GM12878 (cell line): Measurements from ENCODE around the gene UBXN6. TPM values are rescaled to one million over a fixed set of nuclear protein-coding genes. Genes with fewer than 3 reads are reported as not detected.

Experiments used
- ATAC-seq: fragments of 200-7000 bp; cut with Tn5 transposase; 3 replicates; pipeline ENCODE4 v1.9.1; 2020; ENCODE audit warnings: mild to moderate bottlenecking, moderate library complexity
- BruUV-seq: library from RNA; stranded (reverse); fragments of 400-500 nt; replicated peaks from 2 replicates; lab custom pipeline; 2021; lab: Mats Ljungman, UMichigan
- CTCF ChIA-PET: fragments of 300-600 bp; sonication (Branson Sonifier 250); formaldehyde crosslinking; extraction: SDS; loops from one replicate; lab custom pipeline; 2021; ENCODE audit warnings: inconsistent platforms; lab: Yijun Ruan, JAX
- POLR2A ChIA-PET: fragments of 350-600 bp; formaldehyde crosslinking; extraction: SDS; loops from one replicate; lab custom pipeline; 2021; ENCODE audit warnings: inconsistent platforms; lab: Charles Lee
- RAD21 ChIA-PET: fragments of 300-600 bp; sonication (Branson Sonifier 250); formaldehyde crosslinking; loops from one replicate; lab custom pipeline; 2023; ENCODE audit warnings: antibody characterized with exemption; ENCODE audit not compliant: unreplicated experiment; lab: Charles Lee
- SMC1A ChIA-PET: fragments of 300-600 bp; sonication (Branson Sonifier 250); formaldehyde crosslinking; loops from one replicate; lab custom pipeline; 2023; ENCODE audit not compliant: unreplicated experiment, uncharacterized antibody; lab: Charles Lee
- DNase-seq: peaks from one replicate; pipeline ENCODE4 v3.0.0-alpha.2; 2011; ENCODE audit warnings: low read depth, low spot score
- FAIRE-seq: peaks from 3 replicates; lab custom pipeline; 2011; peaks lifted over from hg19 to GRCh38; lab: Jason Lieb, UNC
- H2AFZ ChIP-seq: 2 replicates; pipeline ENCODE4 v1.6.0; 2011; ENCODE audit warnings: low read depth, low read length, control low read depth; ENCODE audit not compliant: control insufficient read depth
- H3K27ac ChIP-seq: 2 replicates; pipeline ENCODE4 v1.5.1; 2011; ENCODE audit warnings: control low read depth; ENCODE audit not compliant: control insufficient read depth, insufficient read depth
- H3K27me3 ChIP-seq, 2 experiments: replicated peaks in 1 of 2; 2 replicates each; pipeline versions ENCODE4 v1.6.0 to v1.6.1; 2011; ENCODE audit warnings: low read length in 1 of 2; ENCODE audit not compliant: control insufficient read depth in 2 of 2, insufficient read depth in 2 of 2
- H3K36me3 ChIP-seq, 2 experiments: 2 replicates each; pipeline ENCODE4 v1.5.1; 2011; ENCODE audit warnings: low read length in 1 of 2; ENCODE audit not compliant: control insufficient read depth in 2 of 2, insufficient read depth in 2 of 2
- H3K4me1 ChIP-seq: 2 replicates; pipeline ENCODE4 v1.6.1; 2011; ENCODE audit warnings: mild to moderate bottlenecking, low read length, moderate library complexity, mixed read lengths; ENCODE audit not compliant: control insufficient read depth, insufficient read depth
- H3K4me2 ChIP-seq: 2 replicates; pipeline ENCODE4 v1.6.0; 2011; ENCODE audit warnings: control low read depth; ENCODE audit not compliant: control insufficient read depth, insufficient read depth
- H3K4me3 ChIP-seq: fragments of 200-600 bp; sonication (generic); 2 replicates; pipeline ENCODE4 v1.5.1; 2016
- H3K79me2 ChIP-seq: 2 replicates; pipeline ENCODE4 v1.6.0; 2011; ENCODE audit warnings: low read length; ENCODE audit not compliant: control insufficient read depth, insufficient read depth
- H3K9ac ChIP-seq: 2 replicates; pipeline ENCODE4 v1.8.0; 2011; ENCODE audit warnings: low read length, control low read depth, mixed read lengths; ENCODE audit not compliant: control insufficient read depth, insufficient read depth
- H3K9me3 ChIP-seq: replicated peaks from 3 replicates; pipeline ENCODE4 v1.5.1; 2011; ENCODE audit warnings: mild to moderate bottlenecking, low read length; ENCODE audit not compliant: control insufficient read depth, insufficient read depth
- H4K20me1 ChIP-seq: 2 replicates; pipeline ENCODE4 v1.6.0; 2011; ENCODE audit not compliant: control insufficient read depth, insufficient read depth
- ATF7 ChIP-seq: fragments of 450-650 bp; IDR thresholded peaks from 2 replicates; pipeline ENCODE4 v1.6.1; 2016; ENCODE audit warnings: low read depth, mild to moderate bottlenecking
- CEBPB ChIP-seq, 2 experiments: fragments of 150-350 bp in 1 of 2; IDR thresholded peaks; 2 replicates each; pipeline ENCODE4 v1.6.1; 2012 to 2014; ENCODE audit warnings: low read depth in 2 of 2, low read length in 2 of 2, borderline replicate concordance in 1 of 2, inconsistent platforms in 1 of 2
- CHD4 ChIP-seq: fragments of 200-600 bp; sonication (generic); IDR thresholded peaks from 2 replicates; pipeline ENCODE4 v1.6.1; 2016; ENCODE audit warnings: mild to moderate bottlenecking
- ETV6 ChIP-seq, 2 experiments: fragments of 450-650 bp in 1 of 2; IDR thresholded peaks in 1 of 2; conservative IDR thresholded peaks in 1 of 2; 2 replicates each; pipeline ENCODE4 v1.6.1; 2014; ENCODE audit warnings: antibody characterized with exemption in 1 of 2, borderline replicate concordance in 1 of 2, low read depth in 1 of 2, mild to moderate bottlenecking in 1 of 2, moderate library complexity in 1 of 2
- HDAC2 ChIP-seq: fragments of 200-600 bp; sonication (generic); IDR thresholded peaks from 2 replicates; pipeline ENCODE4 v1.6.1; 2017
- KLF5 ChIP-seq: fragments of 450-650 bp; IDR thresholded peaks from 2 replicates; pipeline ENCODE4 v1.6.1; 2014; ENCODE audit warnings: mild to moderate bottlenecking; ENCODE audit not compliant: partially characterized antibody
- NFYB ChIP-seq: IDR thresholded peaks from 2 replicates; pipeline ENCODE4 v1.6.1; 2011; ENCODE audit warnings: low read depth, mild to moderate bottlenecking, low read length, improper control_type of control experiment, moderate library complexity; ENCODE audit not compliant: insufficient read depth
- NKRF ChIP-seq: fragments of 450-650 bp; conservative IDR thresholded peaks from 2 replicates; pipeline ENCODE4 v1.6.1; 2017; ENCODE audit warnings: mild to moderate bottlenecking, moderate library complexity
- PAX5 ChIP-seq: IDR thresholded peaks from 2 replicates; pipeline ENCODE4 v1.6.1; 2011; ENCODE audit warnings: low read depth, low read length, borderline replicate concordance
- RB1 ChIP-seq: fragments of 450-650 bp; formaldehyde crosslinking; IDR thresholded peaks from 2 replicates; pipeline ENCODE4 v1.6.1; 2017; ENCODE audit warnings: mild to moderate bottlenecking, borderline replicate concordance
- SMAD1 ChIP-seq: fragments of 450-650 bp; IDR thresholded peaks from 2 replicates; pipeline ENCODE4 v1.6.1; 2018; ENCODE audit warnings: mild to moderate bottlenecking, low read depth; ENCODE audit not compliant: partially characterized antibody
- SP1 ChIP-seq: IDR thresholded peaks from one replicate; pipeline ENCODE4 v1.6.1; 2011; ENCODE audit warnings: low read depth, low read length
- SRF ChIP-seq, 2 experiments: IDR thresholded peaks; 2 replicates each; pipeline ENCODE4 v1.6.1; 2011; ENCODE audit warnings: low read depth in 2 of 2, low read length in 2 of 2, mild to moderate bottlenecking in 1 of 2, moderate library complexity in 1 of 2
- TCF12 ChIP-seq: IDR thresholded peaks from 2 replicates; pipeline ENCODE4 v1.6.1; 2011; ENCODE audit warnings: low read depth, mild to moderate bottlenecking, low read length
- ZSCAN29 ChIP-seq: fragments of 450-650 bp; IDR thresholded peaks from 2 replicates; pipeline ENCODE4 v1.6.1; 2017; ENCODE audit warnings: mild to moderate bottlenecking, moderate library complexity
- WGBS: methylation state at CpG from one replicate; pipeline ENCODE4 v1.1.6; 2016; ENCODE audit warnings: low lambda C conversion rate; ENCODE audit not compliant: insufficient replicate concordance, insufficient coverage; ENCODE audit errors: missing lambda C conversion rate; 5-methylcytosine and 5-hydroxymethylcytosine counted together
- in situ Hi-C: fragments of 300-500 bp; cut with MboI; formaldehyde crosslinking; loops from 9 replicates; pipeline ENCODE4 v1.14.3; 2018; ENCODE audit warnings: mixed read lengths
- intact Hi-C: fragments of 100-400 bp; cut with micrococcal nuclease; formaldehyde crosslinking; loops from one replicate; pipeline ENCODE4 v1.14.2; 2022; ENCODE audit not compliant: unreplicated experiment
- polyA plus RNA-seq, 11 experiments: library from polyadenylated mRNA; depleted of rRNA in 4 of 11; unstranded in 6 of 11; stranded (reverse) in 5 of 11; fragments of >200 nt; fragmentation: Nextera tagmentation in 4 of 11; fragmentation: Illumina TruSeq in 1 of 11; extraction: Ambion mirVana in 4 of 11; extraction: Trizol in 1 of 11; gene quantifications; 1 replicate in 1 of 11; 2 replicates in 10 of 11; pipeline versions ENCODE4 v1.2.1 to v1.2.3, GENCODE V29; 2011 to 2016; ENCODE audit warnings: inconsistent platforms in 2 of 11, missing spikeins in 2 of 11, low read depth in 1 of 11
- total RNA-seq, 4 experiments: library from RNA; depleted of rRNA in 3 of 4; stranded (reverse); fragments of >200 nt in 3 of 4; fragmentation: Illumina TruSeq in 1 of 4; extraction: Trizol in 1 of 4; gene quantifications; 2 replicates each; pipeline versions ENCODE4 v1.2.1 to v1.2.3, GENCODE V29; 2013 to 2021
- TF ChIP-seq, protein P1 (sequence below): IDR thresholded peaks from 2 replicates; pipeline ENCODE4 v1.6.1; 2012; ENCODE audit warnings: low read length, inconsistent platforms
- TF ChIP-seq, protein P2 (sequence below): IDR thresholded peaks from 2 replicates; pipeline ENCODE4 v1.6.1; 2011; ENCODE audit warnings: borderline replicate concordance, low read depth, mild to moderate bottlenecking, moderate library complexity, mixed read lengths, low read length; ENCODE audit not compliant: insufficient read depth; ENCODE audit errors: extremely low read length
- TF ChIP-seq, protein P3 (sequence below): fragments of 450-650 bp; IDR thresholded peaks from 2 replicates; pipeline ENCODE4 v1.6.1; 2017; ENCODE audit warnings: antibody characterized with exemption, mild to moderate bottlenecking, moderate library complexity

The UBXN6 gene
- total and polyA plus RNA-seq, 10 of the 15 experiments (the other 5 are each of a cell fraction or from before 2014, with no cell fraction given), result 0.47 to 50.8 (median 13.0) TPM

GRCh38 chr19:4425537-4425936 lies 32.1 kb downstream of the UBXN6 start:
- SMC1A ChIA-PET, result no interaction called here
- FAIRE-seq (no peak), ATAC-seq (no peak), DNase-seq (no peak)
- Histone ChIP-seq H3K4me1 (peaks cover 12% of the 10 kb centered on the region), H3K4me3 (no peak overlapping the region), H3K36me3 (peaks cover 19 to 27% of the 10 kb centered on the region in 2 experiments; a peak in 3 of 4 replicates), H3K79me2 (no peaks in the 10 kb centered on the region), H3K9me3 (no peaks in the 10 kb centered on the region), H3K27me3 (no peaks in the 10 kb centered on the region), H4K20me1 (no peaks in the 10 kb centered on the region), H2AFZ (no peak overlapping the region), H3K27ac (no peak overlapping the region), H3K9ac (no peak overlapping the region), H3K4me2 (no peak overlapping the region)
- in situ Hi-C loops, result no loop called here
- intact Hi-C loops, result no loop called here
- TF ChIP-seq CEBPB (IDR thresholded peaks at IDR 0.05; ENCODE audit: borderline replicate concordance in 1 of 2, low read depth in 2 of 2, low read length in 2 of 2) (no peak), ZSCAN29 (no peak), ETV6 (conservative IDR thresholded peaks at IDR 0.05 in 1 of 2, IDR thresholded peaks at IDR 0.05 in 1 of 2; ENCODE audit: borderline replicate concordance in 1 of 2, low read depth in 1 of 2) (no peak), PAX5 (no peak), NKRF (no peak), CHD4 (no peak), HDAC2 (no peak), SP1 (no peak), TCF12 (no peak), RB1 (no peak), SRF (IDR thresholded peaks at IDR 0.05; ENCODE audit: low read depth in 2 of 2, low read length in 2 of 2) (no peak), ATF7 (no peak), SMAD1 (no peak), KLF5 (no peak), NFYB (no peak)
- TF ChIP-seq, protein P1, sequence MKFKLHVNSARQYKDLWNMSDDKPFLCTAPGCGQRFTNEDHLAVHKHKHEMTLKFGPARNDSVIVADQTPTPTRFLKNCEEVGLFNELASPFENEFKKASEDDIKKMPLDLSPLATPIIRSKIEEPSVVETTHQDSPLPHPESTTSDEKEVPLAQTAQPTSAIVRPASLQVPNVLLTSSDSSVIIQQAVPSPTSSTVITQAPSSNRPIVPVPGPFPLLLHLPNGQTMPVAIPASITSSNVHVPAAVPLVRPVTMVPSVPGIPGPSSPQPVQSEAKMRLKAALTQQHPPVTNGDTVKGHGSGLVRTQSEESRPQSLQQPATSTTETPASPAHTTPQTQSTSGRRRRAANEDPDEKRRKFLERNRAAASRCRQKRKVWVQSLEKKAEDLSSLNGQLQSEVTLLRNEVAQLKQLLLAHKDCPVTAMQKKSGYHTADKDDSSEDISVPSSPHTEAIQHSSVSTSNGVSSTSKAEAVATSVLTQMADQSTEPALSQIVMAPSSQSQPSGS, result no peak
- TF ChIP-seq, protein P2, sequence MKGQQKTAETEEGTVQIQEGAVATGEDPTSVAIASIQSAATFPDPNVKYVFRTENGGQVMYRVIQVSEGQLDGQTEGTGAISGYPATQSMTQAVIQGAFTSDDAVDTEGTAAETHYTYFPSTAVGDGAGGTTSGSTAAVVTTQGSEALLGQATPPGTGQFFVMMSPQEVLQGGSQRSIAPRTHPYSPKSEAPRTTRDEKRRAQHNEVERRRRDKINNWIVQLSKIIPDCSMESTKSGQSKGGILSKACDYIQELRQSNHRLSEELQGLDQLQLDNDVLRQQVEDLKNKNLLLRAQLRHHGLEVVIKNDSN, result no peak
- TF ChIP-seq, protein P3, sequence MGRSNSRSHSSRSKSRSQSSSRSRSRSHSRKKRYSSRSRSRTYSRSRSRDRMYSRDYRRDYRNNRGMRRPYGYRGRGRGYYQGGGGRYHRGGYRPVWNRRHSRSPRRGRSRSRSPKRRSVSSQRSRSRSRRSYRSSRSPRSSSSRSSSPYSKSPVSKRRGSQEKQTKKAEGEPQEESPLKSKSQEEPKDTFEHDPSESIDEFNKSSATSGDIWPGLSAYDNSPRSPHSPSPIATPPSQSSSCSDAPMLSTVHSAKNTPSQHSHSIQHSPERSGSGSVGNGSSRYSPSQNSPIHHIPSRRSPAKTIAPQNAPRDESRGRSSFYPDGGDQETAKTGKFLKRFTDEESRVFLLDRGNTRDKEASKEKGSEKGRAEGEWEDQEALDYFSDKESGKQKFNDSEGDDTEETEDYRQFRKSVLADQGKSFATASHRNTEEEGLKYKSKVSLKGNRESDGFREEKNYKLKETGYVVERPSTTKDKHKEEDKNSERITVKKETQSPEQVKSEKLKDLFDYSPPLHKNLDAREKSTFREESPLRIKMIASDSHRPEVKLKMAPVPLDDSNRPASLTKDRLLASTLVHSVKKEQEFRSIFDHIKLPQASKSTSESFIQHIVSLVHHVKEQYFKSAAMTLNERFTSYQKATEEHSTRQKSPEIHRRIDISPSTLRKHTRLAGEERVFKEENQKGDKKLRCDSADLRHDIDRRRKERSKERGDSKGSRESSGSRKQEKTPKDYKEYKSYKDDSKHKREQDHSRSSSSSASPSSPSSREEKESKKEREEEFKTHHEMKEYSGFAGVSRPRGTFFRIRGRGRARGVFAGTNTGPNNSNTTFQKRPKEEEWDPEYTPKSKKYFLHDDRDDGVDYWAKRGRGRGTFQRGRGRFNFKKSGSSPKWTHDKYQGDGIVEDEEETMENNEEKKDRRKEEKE, result no peak
- POLR2A ChIA-PET, result no interaction called here
- WGBS, result 91% methylated on average over 6 of the region's 6 CpGs
- BruUV-seq, result no TSS peak
- RAD21 ChIA-PET, result no interaction called here
- CTCF ChIA-PET, result no interaction called here
